NCI-H1417 treated with DMSO at 0.1 percent for 48 hours (cell line): ENCODE results near the gene HLA-DRA.
"Not testable (repeated sequence)": the region's sequence is repeated elsewhere in the genome, so short reads cannot be mapped to it uniquely, and the experiment has no call there.

Experiments used
- DNase-seq: peaks from one replicate; lab custom pipeline; 2025; lab: John Stamatoyannopoulos, UW

HLA-DRA gene

DNA sequence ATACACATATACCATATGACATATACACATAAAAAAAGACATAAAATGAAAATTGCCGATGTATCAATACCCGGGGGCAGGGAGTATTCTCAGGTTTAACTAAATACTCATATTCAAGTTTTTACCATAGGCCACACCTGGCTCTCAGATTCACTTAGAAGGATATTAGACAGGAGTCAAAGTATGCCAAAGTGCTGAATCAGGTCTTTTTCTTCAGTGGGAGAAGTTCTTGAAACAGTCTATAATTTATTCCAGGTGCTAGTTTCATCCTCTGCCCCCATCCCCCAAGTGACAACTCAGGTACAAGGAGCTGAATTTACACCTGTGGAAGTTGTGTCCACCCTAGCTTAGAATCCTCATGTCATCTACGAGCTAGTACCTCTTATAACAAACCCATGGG lies 8.5 kb upstream of the HLA-DRA start:
- no peak for DNase-seq

- no peak for DNase-seq
These were observed 7.6 kb upstream of the HLA-DRA start for GRCh38 chr6:32432050-32432450.

DNA sequence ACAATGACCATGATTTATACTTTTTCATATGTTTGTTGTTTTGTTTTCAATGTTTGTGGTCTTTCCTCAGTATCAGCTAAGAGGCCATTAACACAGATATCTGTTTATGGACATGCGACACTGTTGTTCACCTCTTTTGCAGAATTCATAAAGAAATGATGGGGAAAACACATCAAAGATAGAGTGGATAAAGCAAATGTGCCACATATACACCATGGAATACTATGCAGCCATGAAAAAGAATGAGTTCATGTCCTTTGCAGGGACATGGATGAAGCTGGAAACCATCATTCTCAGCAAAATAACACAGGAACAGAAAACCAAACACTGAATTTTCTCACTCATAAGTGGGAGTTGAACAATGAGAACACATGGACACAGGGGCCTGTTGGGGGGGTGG lies 5.7 kb upstream of the HLA-DRA start:
- not testable (repeated sequence) for DNase-seq

- no peak for DNase-seq
These were observed 3.5 kb upstream of the HLA-DRA start for GRCh38 chr6:32436186-32436585.

GRCh38 chr6:32436995-32437836 lies 2.5 kb upstream of the HLA-DRA start:
- DNase-seq, result no peak

DNA sequence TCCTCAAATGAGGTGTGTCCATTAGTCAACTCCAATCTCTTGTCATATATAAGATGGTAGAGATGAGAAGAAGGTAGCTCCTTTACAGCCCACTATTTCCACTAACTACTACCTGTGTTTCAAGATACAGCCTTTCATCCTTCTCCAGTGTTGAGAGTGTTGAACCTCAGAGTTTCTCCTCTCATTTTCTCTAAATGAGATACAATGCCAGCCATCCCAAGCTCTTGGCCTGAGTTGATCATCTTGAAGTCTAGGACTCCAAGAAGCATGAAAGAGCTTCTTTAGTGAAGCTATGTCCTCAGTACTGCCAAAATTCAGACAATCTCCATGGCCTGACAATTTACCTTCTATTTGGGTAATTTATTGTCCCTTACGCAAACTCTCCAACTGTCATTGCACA lies 548 bp upstream of the HLA-DRA start:
- no peak for DNase-seq

GRCh38 chr6:32442243-32442667 lies 2.6 kb downstream of the HLA-DRA start:
- DNase-seq, result no peak

DNA sequence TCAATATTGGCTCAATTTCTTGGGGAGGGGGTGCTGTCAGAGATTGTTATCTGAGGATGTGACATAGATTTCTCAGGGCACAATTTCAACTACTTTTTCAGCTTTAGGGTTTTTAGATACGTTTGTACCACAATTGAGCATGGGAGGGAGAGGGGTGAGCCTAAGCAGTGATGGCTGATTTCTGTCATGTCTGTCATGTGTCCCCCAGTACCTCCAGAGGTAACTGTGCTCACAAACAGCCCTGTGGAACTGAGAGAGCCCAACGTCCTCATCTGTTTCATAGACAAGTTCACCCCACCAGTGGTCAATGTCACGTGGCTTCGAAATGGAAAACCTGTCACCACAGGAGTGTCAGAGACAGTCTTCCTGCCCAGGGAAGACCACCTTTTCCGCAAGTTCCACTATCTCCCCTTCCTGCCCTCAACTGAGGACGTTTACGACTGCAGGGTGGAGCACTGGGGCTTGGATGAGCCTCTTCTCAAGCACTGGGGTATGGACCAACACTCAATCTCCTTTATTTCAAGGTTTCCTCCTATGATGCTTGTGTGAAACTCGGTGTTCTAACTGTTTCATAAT lies 3.4 kb downstream of the HLA-DRA start:
- DNase-seq, result no peak

GRCh38 chr6:32444433-32444832 lies 4.7 kb downstream of the HLA-DRA start:
- no peak for DNase-seq

DNA sequence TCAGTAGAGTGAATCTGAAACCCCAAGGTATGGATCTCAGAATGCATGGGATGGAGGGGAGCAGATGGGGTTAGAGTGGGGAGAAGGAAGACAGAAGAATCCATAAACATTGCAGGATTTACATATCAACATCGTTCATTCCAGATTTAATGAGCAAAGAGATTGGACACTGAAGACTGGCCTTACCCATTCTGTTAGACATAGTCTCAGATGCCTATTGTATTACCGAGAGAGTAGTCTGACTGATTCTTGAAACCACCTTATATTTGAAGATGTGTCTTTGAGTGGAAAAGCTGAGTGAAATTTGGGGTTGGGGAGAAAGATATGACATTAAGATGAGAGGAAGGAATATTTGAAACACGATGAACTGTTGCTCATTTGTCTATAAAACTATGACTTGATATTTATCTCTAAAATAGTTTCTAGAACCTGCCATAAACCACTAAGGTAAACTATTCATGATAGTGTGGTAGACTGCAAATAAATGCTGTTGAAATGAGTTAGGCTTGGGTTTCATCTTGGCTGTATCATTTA lies 5.7 kb downstream of the HLA-DRA start:
- no peak for DNase-seq

DNA sequence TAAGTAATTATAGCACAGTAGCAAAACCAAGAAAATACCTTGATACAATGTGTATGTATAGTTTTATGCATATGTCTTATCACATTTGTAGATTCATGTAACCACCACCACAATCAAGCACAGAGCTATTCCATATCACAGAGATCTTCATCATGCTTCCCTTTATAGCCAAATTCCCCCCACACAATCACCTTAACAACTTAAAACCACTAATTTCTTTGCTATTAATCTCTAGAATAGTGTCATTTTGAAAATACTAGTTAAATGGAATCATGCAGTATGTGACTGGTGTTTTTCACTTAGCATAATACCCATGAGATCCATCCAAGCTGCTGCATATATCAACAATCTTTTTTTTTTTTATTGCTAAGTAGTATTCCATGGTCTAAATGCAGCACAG lies 8.2 kb downstream of the HLA-DRA start:
- no peak for DNase-seq

DNA sequence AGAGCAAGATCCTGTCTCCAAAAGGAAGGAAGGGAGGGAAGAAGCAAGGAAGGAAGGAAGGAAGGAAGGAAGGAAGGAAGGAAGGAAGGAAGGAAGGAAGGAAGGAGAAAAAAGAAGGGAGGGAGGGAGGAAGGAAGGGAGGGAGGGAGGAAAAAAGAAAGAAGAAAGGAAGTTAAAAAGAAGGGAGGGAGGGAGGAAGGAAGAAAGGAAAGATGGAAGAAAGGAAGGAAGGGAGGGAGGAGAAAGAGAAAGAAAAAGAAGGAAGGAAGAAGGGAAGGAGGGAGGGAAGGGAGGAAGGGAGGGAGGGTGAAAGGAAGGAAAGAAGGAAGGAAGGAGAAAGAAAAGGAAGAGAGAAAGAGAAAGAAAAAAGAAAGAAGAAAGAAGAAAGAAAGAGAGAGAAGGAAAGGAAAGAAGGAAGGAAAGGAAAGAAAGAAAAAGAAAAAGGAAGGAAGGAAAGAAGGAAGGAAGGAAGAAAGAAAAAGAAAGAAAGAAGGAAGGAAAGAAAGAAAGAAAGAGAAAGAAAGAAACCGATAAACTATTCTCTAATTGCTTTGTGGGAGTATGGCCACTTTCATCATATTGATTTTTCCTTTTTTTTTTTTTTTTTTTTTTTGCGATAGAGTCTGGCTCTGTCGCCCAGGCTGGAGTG lies 9.5 kb downstream of the HLA-DRA start:
- DNase-seq, result no peak

DNA sequence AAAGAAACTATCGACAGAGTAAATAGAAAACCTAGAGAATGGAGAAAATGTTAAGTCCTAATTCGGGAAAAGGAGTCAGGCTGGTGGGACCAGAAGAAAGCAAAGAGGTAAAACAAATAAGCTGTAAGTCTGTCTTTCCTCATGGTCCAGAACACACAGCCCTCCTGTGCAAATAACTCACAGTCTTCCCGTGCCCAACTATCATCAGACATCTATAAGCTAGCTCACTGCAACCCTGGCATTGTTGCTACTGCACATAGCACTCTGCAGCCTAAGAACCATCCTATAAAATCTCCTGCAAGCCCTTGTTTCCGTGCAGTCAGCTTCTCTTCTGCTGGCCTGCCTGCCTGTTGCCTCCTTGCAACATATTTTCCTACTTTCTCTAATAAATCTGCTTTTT lies 17.4 kb downstream of the HLA-DRA start:
- DNase-seq, result no peak

DNA sequence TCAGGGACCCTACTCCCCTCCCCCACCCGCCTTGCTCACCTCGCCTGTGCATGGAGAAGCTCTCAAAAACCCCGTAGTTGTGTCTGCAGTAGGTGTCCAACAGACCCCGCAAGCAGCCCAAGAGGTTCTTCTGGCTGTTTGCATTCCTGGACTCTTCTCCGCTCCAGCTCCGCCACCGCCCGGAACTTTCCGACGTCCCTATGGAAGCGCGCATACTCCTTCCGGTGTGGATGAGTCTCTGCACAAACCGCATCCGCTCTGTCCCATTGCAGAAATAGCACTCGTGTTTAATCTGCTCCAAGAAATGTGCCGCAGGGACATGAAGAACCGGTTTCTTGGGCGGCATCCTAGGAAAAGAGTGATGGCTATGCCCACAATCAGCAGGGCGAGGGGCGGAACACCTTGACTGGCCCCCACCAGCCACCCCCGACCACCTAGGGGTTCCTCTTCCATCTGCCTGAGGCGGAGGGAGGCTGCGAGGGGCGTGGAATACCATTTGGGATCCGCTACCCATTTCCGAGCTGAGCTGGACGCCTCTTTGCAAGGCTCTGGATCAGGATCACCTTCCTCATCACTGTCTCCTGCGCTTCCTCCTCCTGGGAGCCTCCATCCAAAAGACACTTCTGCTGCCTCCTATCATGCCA lies 20.2 kb downstream of the HLA-DRA start:
- DNase-seq, result no peak

GRCh38 chr6:32460528-32460927 lies 20.8 kb downstream of the HLA-DRA start:
- DNase-seq, result no peak

DNA sequence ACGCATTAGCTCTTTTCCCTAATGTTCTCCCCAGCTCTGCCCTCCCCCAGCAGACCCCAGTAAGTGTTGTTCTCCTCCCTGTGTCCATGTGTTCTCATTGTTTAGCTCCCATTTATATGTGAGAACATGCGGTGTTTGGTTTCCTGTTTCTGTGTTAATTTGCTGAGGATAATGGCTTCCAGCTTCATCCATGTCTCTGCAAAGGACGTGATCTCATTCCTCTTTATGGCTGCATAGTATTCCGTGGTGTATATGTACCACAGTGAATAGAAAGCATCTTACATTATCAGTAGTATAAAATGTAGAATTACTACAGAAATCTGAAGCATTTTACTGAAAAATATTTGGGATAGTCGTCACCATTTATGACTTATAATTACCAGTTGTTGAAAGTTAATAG lies 21.8 kb downstream of the HLA-DRA start:
- no peak for DNase-seq

DNA sequence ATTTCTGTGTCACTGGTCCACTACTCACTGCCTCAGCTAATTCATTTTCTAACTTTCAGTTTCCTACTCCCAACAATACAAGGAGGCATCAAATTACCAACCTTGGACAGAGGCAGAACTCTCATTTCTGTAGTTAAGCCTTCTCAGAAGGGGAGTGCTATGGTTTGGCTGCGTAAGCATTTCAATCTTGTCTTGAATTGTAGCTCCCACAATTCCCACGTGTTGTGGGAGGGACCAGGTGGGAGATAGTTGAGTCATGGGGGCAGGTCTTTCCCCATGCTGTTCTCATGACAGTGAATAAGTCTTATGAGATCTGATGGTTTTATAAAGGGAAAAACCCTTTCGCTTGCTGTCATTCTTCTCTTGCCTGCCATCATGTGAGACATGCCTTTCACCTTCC lies 22.9 kb downstream of the HLA-DRA start:
- DNase-seq, result no peak

DNA sequence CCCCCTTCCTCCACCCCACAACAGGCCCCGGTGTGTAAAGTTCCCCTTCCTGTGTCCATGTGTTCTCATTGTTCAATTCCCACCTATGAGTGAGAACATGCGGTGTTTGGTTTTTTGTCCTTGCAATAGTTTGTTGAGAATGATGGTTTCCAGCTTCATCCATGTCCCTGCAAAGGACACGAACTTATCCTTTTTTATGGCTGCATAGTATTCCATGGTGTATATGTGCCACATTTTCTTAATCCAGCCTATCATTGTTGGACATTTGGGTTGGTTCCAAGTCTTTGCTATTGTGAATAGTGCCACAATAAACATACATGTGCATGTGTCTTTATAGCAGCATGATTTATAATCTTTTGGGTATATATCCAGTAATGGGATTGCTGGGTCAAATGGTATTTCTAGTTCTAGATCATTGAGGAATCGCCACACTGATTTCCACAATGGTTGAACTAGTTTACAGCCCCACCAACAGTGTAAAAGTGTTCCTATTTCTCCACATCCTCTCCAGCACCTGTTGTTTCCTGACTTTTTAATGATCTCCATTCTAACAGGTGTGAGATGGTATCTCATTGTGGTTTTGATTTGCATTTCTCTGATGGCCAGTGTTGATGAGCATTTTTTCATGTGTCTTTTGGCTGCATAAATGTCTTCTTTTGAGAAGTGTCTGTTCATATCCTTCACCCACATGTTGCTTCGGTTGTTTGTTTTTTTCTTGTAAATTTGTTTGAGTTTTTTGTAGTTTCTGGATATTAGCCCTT lies 28.2 kb downstream of the HLA-DRA start:
- DNase-seq, result not testable (repeated sequence)

- DNase-seq, result no peak
These were observed 33.2 kb downstream of the HLA-DRA start for GRCh38 chr6:32472781-32473375.

- not testable (repeated sequence) for DNase-seq
These were observed 34.0 kb downstream of the HLA-DRA start for GRCh38 chr6:32473376-32474348.
